NCI-H748 (cell line): ENCODE results near the gene LRRC27.
"Not testable (repeated sequence)": the region's sequence is repeated elsewhere in the genome, so short reads cannot be mapped to it uniquely, and the experiment has no call there.

ENCODE experiments used
- DNase-seq: peaks from one replicate; lab custom pipeline; 2025; ENCODE audit not compliant: unreplicated experiment; lab: John Stamatoyannopoulos, UW

LRRC27 gene

DNA sequence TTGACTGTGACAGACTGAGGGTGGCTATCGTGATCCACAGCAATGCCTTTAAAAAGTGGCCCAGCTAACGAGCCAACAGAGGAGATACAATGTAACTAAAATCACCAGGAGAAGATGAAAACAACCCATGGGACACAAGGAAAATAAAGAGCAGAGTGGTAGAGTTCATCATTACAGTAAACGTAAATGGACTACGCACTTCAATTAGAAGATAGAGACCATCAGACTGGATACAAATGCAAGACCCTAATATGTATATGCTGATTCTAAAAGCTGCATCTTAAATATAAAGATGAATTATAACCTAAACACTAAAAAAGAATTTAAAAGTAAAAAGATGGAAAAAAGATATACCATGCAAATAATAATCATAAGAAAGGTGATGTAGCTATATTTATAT lies 17.7 kb upstream of the LRRC27 start:
- no peak for DNase-seq

DNA sequence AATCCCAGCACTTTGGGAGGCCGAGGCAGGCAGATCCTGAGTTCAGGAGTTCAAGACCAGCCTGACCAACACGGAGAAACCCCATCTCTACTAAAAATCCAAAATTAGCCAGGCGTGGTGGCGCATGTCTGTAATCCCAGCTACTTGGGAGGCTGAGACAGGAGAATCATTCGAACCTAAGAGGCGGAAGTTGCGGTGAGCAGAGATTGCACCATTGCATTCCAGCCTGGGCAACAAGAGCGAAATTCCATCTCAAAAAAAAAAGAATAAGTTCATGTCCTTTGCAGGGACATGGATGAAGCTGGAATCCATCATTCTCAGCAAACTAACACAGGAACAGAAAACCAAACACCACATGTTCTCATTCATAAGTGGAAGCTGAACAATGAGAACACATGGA lies 17.1 kb upstream of the LRRC27 start:
- DNase-seq: not testable (repeated sequence)

GRCh38 chr10:132316133-132316532 lies 15.9 kb upstream of the LRRC27 start:
- no peak for DNase-seq

- DNase-seq: not testable (repeated sequence)
These were observed 14.5 kb upstream of the LRRC27 start for GRCh38 chr10:132317477-132317876.

GRCh38 chr10:132319853-132320653 lies 11.9 kb upstream of the LRRC27 start:
- DNase-seq: no peak

- no peak for DNase-seq
These were observed 11.1 kb upstream of the LRRC27 start for GRCh38 chr10:132320654-132321469.

GRCh38 chr10:132321726-132322125 lies 10.3 kb upstream of the LRRC27 start:
- no peak for DNase-seq

GRCh38 chr10:132322586-132323048 lies 9.4 kb upstream of the LRRC27 start:
- no peak for DNase-seq

- no peak for DNase-seq
These were observed 7.8 kb upstream of the LRRC27 start for GRCh38 chr10:132324186-132324585.

- DNase-seq: no peak
These were observed 5.6 kb upstream of the LRRC27 start for GRCh38 chr10:132326344-132326889.

DNA sequence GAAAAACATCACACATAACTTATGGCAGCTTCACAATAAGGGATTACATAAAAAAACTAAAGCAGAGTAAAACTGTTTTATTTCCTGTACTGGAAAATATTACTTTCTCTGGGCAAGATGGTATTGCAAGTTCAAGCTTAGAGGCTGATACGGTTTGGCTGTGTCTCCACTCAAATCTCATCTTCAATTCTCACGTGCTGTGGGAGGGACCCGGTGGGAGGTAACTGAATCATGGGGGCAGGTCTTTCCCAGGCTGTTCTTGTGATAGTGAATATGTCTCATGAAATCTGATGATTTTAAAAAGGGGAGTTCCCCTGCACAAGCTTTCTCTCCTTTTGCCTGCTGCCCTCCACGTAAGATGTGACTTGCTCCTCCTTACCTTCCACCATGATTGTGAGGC lies 5.1 kb upstream of the LRRC27 start:
- no peak for DNase-seq

GRCh38 chr10:132328106-132328505 lies 3.9 kb upstream of the LRRC27 start:
- DNase-seq: no peak

DNA sequence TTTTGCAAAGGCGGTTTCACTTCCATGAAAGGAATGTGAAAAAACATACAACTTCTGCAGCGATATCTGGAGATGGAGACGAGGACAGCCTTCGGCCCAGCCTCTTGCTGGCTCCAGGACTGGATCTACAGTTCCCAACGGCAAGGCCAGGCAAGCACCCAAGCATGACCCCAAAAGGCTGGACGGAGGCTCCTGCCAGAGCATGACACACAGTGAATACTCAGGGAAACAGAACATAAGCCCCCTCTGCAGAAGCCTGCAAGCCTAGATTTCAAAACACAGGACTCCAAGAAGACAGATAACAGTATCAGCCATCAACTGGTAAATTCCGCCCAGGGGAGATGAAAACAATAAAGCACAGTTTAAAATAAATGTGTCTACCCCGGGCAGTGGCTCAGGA lies 3.3 kb upstream of the LRRC27 start:
- no peak for DNase-seq

DNA sequence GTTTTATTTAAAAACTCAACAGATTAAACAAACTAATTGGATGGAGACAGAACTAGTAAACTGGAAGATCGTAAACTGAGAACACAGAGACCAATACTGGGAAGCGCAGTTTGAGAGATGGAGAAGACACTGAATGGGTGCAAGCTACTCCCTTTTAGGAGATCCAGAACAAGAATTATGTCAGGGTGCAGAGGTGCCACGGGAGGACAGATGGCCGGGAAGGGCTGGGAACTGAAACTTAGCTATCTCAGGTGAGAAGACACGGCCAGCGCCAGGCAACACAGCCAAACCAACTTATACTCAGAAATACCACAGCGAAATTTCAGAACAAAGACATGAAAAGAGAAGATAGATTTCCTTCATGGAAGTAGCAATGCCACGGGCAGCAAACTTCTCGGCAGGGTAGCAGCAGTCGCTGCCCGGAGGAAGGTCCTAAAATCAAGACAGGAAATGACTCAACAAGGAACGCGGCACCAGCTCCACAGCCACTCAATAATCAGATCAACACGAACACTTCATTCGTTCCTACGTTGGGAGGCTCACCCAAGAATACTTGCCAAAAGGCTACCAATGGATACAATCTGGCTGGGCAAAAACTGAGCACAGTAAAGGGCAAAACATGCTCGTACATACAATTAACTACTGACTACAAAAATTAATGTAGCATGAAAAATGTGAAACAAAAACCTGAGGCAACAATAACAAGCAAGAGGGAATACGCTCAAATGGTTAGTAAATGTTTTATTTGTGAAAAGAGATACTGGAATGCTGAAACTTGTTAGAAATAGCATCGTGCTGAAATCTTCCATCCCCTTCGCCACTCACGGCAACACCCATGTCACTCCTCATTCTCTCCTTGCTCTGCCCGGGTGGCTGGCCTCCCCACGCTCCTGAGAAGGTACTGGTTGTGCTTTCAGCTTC lies 2.2 kb upstream of the LRRC27 start:
- DNase-seq: peak; percentile 29

GRCh38 chr10:132330486-132330833 lies 1.5 kb upstream of the LRRC27 start:
- no peak for DNase-seq

- peak; percentile 48 for DNase-seq
These were observed 401 bp downstream of the LRRC27 start for GRCh38 chr10:132332433-132332754.

DNA sequence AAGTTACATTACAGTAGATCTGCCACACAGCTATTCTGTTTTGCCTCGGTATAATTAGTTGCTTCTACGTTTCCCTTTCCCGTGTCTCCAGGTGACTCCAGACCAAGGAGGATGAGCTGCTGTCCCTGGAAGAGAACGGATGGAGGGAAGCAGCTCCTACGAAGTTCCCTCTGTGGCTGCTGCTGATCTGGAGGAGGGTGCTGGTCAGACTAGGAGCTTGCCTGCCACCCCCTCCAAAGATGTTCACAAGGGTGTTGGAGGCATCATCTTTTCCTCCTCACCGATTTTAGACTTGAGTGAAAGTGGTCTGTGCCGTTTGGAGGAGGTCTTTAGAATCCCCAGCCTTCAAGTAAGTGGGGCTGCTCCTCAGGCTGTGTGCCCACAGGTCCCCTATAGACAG lies 1.4 kb downstream of the LRRC27 start:
- no peak for DNase-seq

- no peak for DNase-seq
These were observed 2.7 kb downstream of the LRRC27 start for GRCh38 chr10:132334631-132335188.

GRCh38 chr10:132335189-132336063 lies 3.4 kb downstream of the LRRC27 start:
- DNase-seq: no peak
